ENCODE results near the gene KRABD2.
"Not testable (repeated sequence)": the region's sequence is repeated elsewhere in the genome, so short reads cannot be mapped to it uniquely, and the experiment has no call there.

Gene KRABD2

DNA sequence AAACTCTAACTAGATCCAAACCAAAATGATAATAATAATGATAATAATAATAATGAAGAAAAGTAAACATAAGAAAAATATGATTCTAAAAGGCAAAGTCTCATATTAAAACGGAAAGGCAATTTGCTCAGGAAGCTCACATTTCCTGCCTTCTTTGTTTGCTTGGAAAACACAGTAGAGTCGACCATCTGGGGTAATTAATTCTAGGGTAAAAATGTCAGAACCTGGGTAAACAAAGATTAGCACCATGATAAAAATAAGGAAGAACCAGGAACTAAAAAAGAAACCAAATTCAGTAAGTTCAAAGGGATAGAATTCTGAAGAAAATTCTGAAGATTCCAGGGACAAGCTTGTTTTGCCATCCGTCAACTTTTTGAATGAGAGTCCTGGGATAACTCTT lies 16.2 kb downstream of the KRABD2 start:
- no peak for DNase-seq

DNA sequence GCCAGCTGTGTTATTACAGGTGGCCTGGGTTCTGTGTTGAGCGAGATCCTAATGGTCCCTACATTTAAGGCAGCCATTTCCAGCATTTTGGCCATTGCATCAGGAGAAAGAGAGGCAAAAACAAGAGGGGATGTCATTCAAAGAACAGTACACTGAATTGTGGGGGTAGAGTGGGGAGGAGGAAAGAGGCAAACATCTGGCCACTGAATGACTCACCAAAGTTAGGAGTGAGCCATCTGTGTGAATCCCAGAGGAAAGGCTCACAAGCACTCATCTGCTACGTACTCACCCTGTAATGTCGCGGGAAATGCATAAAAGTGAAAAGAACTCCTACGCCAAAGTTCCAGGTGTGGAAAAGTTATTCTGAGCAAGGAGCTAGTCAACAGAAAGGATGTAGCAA lies 16.7 kb downstream of the KRABD2 start:
- no peak for DNase-seq

DNA sequence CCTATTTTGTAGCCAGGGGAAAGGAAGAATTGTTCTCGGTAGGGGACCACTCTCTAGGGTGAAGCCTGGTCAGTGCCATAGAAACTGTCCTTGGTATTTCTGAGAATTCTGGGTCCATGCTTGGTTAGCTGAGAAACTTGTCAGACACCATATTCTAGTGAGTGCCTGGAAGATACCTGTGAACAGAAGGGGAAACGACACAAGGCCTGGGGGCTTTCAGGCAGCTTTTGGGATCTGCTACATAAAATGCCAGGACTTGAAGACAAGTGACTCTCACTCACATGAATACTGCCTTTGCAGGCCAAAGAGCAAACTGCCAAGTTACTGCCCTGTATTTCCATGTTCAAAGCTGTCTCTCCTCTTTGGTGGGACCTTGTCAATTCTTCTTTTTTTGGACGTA lies 18.6 kb downstream of the KRABD2 start:
- no peak for DNase-seq

DNA sequence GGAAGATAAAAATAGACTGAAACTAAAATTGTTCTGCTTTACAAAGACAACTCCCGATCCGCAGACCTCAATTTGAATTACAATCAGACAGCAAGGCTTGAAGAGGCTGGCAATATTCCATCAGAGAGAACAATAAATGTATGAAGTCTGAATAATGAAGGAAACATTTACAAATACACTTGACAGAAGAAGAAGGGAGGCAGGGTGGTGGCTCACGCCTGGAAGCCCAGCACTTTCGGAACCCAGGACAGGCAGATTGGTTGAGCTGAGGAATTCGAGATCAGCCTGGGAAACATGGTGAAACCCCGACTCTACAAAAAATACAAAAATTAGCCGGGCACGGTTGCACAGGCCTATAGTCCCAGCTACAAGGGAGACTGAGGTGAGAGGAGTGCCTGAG lies 22.3 kb downstream of the KRABD2 start:
- DNase-seq: no peak

GRCh38 chr17:8353736-8354135 lies 22.8 kb downstream of the KRABD2 start:
- no peak for DNase-seq

DNA sequence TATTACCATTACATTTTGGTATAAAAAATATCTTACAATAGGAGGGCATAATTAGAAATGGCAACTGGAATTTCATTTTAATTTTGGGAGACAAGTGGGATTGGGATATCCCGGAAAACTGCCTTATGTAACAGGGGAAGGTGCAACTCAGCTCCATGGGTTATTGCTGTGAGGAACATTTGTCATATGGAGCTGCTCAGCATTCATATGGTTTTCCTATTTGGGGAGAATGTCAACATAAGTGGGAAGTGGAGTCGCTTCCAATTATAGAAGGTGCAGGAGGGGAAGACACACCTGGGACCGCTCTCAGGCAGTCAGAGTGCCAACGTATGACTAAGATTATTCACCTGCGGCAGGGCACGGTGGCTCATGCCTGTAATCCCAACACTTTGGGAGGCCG lies 26.2 kb downstream of the KRABD2 start:
- no peak for DNase-seq

DNA sequence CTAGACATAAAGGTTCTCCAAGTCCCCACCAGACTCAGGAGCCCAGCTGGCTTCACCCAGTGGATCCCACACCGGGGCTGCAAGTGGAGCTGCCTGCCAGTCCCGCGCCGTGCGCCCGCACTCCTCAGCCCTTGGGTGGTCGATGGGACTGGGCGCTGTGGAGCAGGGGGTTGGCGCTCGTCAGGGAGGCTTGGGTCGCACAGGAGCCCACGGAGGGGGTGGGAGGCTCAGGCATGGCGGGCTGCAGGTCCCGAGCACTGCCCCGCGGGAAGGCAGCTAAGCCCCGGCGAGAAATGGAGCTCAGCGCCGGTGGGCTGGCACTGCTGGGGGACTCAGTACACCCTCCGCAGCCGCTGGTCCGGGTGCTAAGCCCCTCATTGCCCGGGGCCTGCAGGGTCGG lies 29.5 kb downstream of the KRABD2 start:
- not testable (repeated sequence) for DNase-seq

DNA sequence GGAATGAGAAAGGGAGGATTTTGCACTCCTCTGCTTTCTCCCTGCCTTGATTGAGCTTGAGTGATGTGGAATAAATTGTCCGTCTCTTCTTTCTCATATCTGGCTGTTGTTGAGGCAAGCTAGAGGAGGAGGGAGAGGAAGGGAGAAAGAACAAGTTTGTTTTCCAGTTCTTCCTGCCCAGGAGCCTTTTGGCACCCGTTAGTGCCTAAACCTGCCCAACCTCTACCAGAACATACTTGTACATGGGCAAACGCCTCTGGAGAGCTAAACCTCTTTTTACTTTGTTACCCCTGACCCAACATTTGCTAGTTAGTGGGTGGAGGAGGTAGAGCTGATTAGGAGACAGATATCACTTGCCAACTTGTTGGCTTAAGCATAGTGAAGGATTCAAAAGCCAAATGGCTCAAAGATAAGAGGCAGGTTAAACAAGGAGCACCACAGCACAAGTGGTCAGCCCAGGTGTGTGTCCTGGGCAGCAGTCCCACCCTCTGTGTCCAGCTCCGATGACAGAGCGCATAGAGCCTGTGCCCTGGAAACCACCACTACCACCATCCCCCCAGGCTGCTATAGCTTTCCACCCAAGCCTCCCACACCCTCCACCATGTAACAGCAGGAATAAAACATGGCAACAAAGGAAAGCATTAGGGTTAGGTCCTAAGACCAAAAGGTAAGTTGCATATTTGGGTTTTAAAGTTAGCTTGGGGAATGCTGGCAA lies 30.4 kb downstream of the KRABD2 start:
- DNase-seq: no peak

DNA sequence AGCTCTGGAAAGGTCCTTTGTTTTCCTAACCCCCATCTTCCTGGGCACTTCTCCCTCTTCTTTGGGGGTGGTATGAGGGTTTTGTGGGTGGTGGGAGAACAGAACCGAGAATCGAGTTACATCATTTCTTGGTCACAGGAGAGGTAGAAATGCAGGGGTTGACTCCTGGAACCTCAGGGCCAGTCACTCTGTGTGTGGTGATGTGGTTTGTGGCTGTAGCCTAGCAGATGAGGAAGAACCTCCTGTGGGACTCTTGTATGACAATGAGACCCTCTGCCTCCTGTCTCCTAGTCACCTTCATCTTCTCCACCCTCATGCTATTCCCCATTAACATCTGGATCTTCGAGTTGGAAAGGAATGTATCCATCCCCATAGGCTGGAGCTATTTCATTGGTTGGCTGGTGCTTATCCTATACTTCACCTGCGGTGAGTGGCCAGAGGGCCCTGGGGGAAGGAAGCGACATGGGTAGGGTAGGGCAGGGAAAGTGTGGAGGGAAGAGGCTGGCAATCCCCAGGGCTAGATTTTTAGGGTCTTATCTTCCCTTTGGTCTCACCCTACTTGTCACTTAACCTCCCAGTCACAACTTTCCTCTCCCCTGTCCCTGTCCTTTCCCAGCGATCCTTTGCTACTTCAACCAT lies 31.3 kb downstream of the KRABD2 start:
- DNase-seq: peak in 1 of 2 experiments; percentile 27

- no peak for DNase-seq
Observed at GRCh38 chr17:8341456-8341855, 35.0 kb downstream of the KRABD2 start.

- DNase-seq: no peak
Observed at GRCh38 chr17:8339540-8339939, 37.0 kb downstream of the KRABD2 start, which contains the start of gene ODF4. Gene ODF4, plus strand, starts transcription at chr17:8339840. Its CDS starts 212 bp downstream, at chr17:8340052.

GRCh38 chr17:8338753-8339140 lies 37.8 kb downstream of the KRABD2 start:
- no peak for DNase-seq

GRCh38 chr17:8337802-8338752 lies 38.4 kb downstream of the KRABD2 start:
- DNase-seq: no peak

GRCh38 chr17:8333281-8333680 lies 43.2 kb downstream of the KRABD2 start:
- no peak for DNase-seq

DNA sequence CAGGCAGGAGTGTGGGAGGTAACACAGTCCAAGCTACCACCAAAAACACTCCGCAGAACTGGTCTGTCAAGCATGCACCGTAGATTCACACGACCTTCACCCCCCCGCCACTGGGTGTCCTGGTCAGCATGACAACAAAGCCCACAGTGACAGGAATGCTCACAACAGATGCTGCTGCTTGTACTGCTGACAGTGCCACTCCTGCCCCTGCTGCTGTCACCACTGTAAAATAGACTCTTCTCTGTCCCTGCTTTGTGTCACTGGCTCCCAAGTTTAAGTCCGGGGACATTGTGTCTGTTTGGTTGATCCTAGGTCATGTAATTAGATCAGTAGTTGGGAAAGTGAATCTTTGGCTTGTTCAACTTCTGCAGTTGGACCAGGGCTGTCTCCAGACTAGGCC lies 43.8 kb downstream of the KRABD2 start:
- no peak for DNase-seq

GRCh38 chr17:8332128-8332527 lies 44.4 kb downstream of the KRABD2 start:
- no peak for DNase-seq

DNA sequence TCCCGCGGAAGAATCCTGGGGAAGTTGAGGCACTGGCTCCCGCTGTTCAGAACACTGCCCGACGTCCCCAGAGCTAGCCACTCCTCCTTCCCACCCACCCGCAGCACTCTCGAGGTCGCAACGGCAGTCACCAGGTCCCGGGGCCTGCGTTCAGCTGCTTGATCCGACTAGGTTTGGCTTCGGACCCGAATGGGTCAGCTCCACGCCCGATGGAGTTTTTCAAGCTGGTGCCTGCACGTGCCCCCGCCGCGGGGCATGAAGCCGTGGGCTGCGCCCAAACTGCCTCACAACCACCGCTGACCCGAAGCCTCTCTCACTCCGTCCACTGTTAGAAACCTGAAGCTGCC lies 49.2 kb downstream of the KRABD2 start:
- DNase-seq: no peak
